Purkinje cell (primary cell): ENCODE results near the gene NMRK2. TPM values are rescaled to one million over a fixed set of nuclear protein-coding genes. Genes with fewer than 3 reads are reported as not detected.

Experiments
- polyA plus RNA-seq: library from polyadenylated mRNA; unstranded; fragments of >200 nt; fragmentation: Nextera tagmentation; gene quantifications from 2 replicates; pipeline ENCODE4 v1.2.1, GENCODE V29; 2014

The NMRK2 gene, protein sequence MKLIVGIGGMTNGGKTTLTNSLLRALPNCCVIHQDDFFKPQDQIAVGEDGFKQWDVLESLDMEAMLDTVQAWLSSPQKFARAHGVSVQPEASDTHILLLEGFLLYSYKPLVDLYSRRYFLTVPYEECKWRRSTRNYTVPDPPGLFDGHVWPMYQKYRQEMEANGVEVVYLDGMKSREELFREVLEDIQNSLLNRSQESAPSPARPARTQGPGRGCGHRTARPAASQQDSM
- polyA plus RNA-seq: not detected in 2 replicates

DNA sequence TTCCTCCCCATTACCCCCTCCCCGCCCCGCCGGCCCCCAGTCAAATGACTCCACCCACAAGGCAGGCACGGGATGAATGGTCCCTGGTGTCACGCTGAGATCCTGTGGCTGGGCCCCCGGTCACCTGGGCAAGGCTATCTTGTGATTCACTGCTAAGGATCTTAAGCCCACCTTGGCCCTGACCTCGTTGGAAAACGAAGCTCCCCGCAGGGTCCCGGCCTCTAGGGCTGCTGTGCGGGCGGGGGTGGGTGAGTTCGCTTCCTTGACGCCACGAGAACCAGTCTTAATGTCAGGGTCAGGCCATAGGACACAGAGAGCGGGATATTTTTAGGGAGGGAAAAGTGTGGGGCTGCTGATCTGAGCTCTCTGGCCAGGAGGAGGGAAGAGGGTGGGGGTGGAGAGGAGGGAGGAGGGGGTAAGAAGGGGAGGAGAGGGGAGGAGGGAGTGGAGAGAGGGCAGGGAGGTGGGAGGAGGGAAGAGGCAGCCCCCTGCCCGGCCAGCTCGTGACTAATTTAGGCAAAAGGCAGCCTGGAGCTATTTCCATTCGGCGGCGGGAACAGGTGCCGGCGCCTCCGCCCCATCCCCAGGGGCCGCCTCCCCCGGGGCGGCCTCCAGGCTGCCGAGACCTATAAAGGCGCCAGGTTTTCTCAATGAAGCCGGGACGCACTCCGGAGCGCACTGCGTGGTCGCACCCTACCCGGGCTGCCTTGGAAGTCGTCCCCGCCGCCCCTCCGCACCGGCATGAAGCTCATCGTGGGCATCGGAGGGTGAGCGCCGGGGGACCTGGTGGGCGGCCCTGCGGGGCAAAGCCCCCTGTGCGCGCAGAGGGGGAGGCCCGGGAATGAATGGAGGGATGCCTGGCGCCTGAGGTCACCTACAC lies at the start of gene NMRK2:
NMRK2 (plus strand) TSS at position 139 of the 880 bp plus-strand sequence; CDS start at position 742, 603 bp downstream.

GRCh38 chr19:3970808-3971598 lies 38.1 kb downstream of the NMRK2 start, which contains the start of gene DAPK3:
Gene DAPK3 (minus strand): TSS chr19:3971099. CDS start chr19:3969735, 1,364 bp downstream.

GRCh38 chr19:3984908-3985642 lies 52.2 kb downstream of the NMRK2 start, which contains the start of gene EEF2:
Gene EEF2 (minus strand): TSS chr19:3985463. CDS start chr19:3985380, 83 bp downstream.

Other genes starting within 250 kb of the NMRK2 start
- 2.9 and 6.6 TPM in 2 replicates for gene PIP5K1C, start 232.6 kb upstream of the NMRK2 start, polyA plus RNA-seq
- not detected in 2 replicates for gene TJP3, start 224.7 kb upstream of the NMRK2 start, polyA plus RNA-seq
- 0.35 TPM in 2 replicates for gene APBA3, start 171.4 kb upstream of the NMRK2 start, polyA plus RNA-seq
- 26.8 and 57.2 TPM in 2 replicates for gene MRPL54, start 170.4 kb upstream of the NMRK2 start, polyA plus RNA-seq
- gene RAX2, start 160.8 kb upstream of the NMRK2 start, polyA plus RNA-seq: not detected in 2 replicates
- 0.34 TPM in 1 of 2 replicates, not detected in the other for gene MATK, start 146.7 kb upstream of the NMRK2 start, polyA plus RNA-seq
- gene ZFR2, start 64.0 kb upstream of the NMRK2 start, polyA plus RNA-seq: 0.51 and 2.8 TPM in 2 replicates
- gene ATCAY, start 52.4 kb upstream of the NMRK2 start, polyA plus RNA-seq: 2.4 and 4.7 TPM in 2 replicates
- 0.27 and 0.63 TPM in 2 replicates for gene DAPK3, start 38.0 kb downstream of the NMRK2 start, polyA plus RNA-seq
- 126 and 167 TPM in 2 replicates for gene EEF2, start 52.4 kb downstream of the NMRK2 start, polyA plus RNA-seq
- gene PIAS4, start 74.7 kb downstream of the NMRK2 start, polyA plus RNA-seq: 0.59 and 1.2 TPM in 2 replicates
- gene ZBTB7A, start 133.8 kb downstream of the NMRK2 start, polyA plus RNA-seq: 1.5 TPM in 2 replicates
- 7.0 and 11.9 TPM in 2 replicates for gene MAP2K2, start 191.1 kb downstream of the NMRK2 start, polyA plus RNA-seq
- gene CREB3L3, start 220.6 kb downstream of the NMRK2 start, polyA plus RNA-seq: not detected in 2 replicates
- 3.3 TPM in 1 of 2 replicates, not detected in the other for gene SIRT6, start 249.5 kb downstream of the NMRK2 start, polyA plus RNA-seq
- 0.25 and 1.1 TPM in 2 replicates for gene ANKRD24, start 249.6 kb downstream of the NMRK2 start, polyA plus RNA-seq